WTC11 (cell line): ENCODE data around the gene TEX51. TPM values are rescaled to one million over a fixed set of nuclear protein-coding genes. Genes with fewer than 3 reads are reported as not detected.
A peak's percentile ranks its signal among the peaks of the same experiment; 100 is the strongest.

Experiments used
- ATAC-seq: fragments of 200-7000 bp; cut with Tn5 transposase; 2 replicates; pipeline ENCODE4 v1.10.0; 2021; ENCODE audit warnings: mild to moderate bottlenecking, moderate library complexity
- CTCF ChIA-PET: fragments of 300-600 bp; sonication (Branson Sonifier 250); formaldehyde crosslinking; loops from one replicate; lab custom pipeline; 2021; ENCODE audit warnings: antibody characterized with exemption; lab: Charles Lee
- POLR2A ChIA-PET: fragments of 350-600 bp; sonication (Branson Sonifier 250); formaldehyde crosslinking; loops from one replicate; lab custom pipeline; 2021; ENCODE audit warnings: antibody characterized with exemption; lab: Charles Lee
- DNase-seq: peaks from one replicate; pipeline ENCODE4 v3.0.0; 2021; ENCODE audit warnings: low spot score
- H3K27ac Mint-ChIP-seq: 2 replicates; pipeline ENCODE4 v1.8.0; 2021; ENCODE audit warnings: mixed read lengths
- H3K27me3 Mint-ChIP-seq: 2 replicates; pipeline ENCODE4 v1.8.0; 2021; ENCODE audit warnings: low read depth, mild to moderate bottlenecking, moderate library complexity, mixed read lengths
- H3K36me3 Mint-ChIP-seq: 2 replicates; pipeline ENCODE4 v1.8.0; 2021; ENCODE audit warnings: mixed read lengths
- H3K4me1 Mint-ChIP-seq: 2 replicates; pipeline ENCODE4 v1.8.0; 2022; ENCODE audit warnings: mixed read lengths
- H3K4me3 Mint-ChIP-seq: 2 replicates; pipeline ENCODE4 v1.8.0; 2021; ENCODE audit warnings: mild to moderate bottlenecking, moderate library complexity, mixed read lengths
- H3K9me3 Mint-ChIP-seq: 2 replicates; pipeline ENCODE4 v1.8.0; 2021; ENCODE audit warnings: mixed read lengths
- CBFB ChIP-seq: sonication (generic); formaldehyde crosslinking; IDR thresholded peaks from 2 replicates; pipeline ENCODE4 v1.8.1; 2022; ENCODE audit warnings: mild to moderate bottlenecking, low read depth, missing genetic modification reagents
- ERG ChIP-seq: fragments of 250-450 bp; sonication (Bioruptor Pico); IDR thresholded peaks from 2 replicates; pipeline ENCODE4 v1.8.0; 2021; ENCODE audit warnings: mild to moderate bottlenecking
- FOXK1 ChIP-seq: sonication (generic); formaldehyde crosslinking; IDR thresholded peaks from 2 replicates; pipeline ENCODE4 v1.8.0; 2022; ENCODE audit warnings: mild to moderate bottlenecking, moderate library complexity, missing genetic modification reagents
- GRHL2 ChIP-seq: fragments of 250-450 bp; sonication (Bioruptor Pico); IDR thresholded peaks from 2 replicates; pipeline ENCODE4 v1.8.0; 2022; ENCODE audit warnings: mild to moderate bottlenecking, moderate library complexity; ENCODE audit not compliant: insufficient replicate concordance, severe bottlenecking
- HMGA2 ChIP-seq: fragments of 250-450 bp; sonication (Bioruptor Pico); IDR thresholded peaks from 2 replicates; pipeline ENCODE4 v1.4.0; 2021; ENCODE audit warnings: mild to moderate bottlenecking, moderate library complexity
- MYBL2 ChIP-seq: sonication (generic); formaldehyde crosslinking; IDR thresholded peaks from 2 replicates; pipeline ENCODE4 v1.8.1; 2023; ENCODE audit warnings: mild to moderate bottlenecking, moderate library complexity, missing genetic modification reagents
- RELA ChIP-seq: sonication (generic); formaldehyde crosslinking; IDR thresholded peaks from 2 replicates; pipeline ENCODE4 v1.8.1; 2022; ENCODE audit warnings: missing genetic modification reagents, mild to moderate bottlenecking, borderline replicate concordance
- SMAD3 ChIP-seq: sonication (generic); formaldehyde crosslinking; IDR thresholded peaks from 2 replicates; pipeline ENCODE4 v1.8.0; 2022; ENCODE audit warnings: missing genetic modification reagents, mild to moderate bottlenecking, borderline replicate concordance
- ZBTB43 ChIP-seq: sonication (generic); formaldehyde crosslinking; IDR thresholded peaks from 2 replicates; pipeline ENCODE4 v1.8.1; 2023; ENCODE audit warnings: mild to moderate bottlenecking, missing genetic modification reagents
- ZNF121 ChIP-seq: sonication (generic); formaldehyde crosslinking; IDR thresholded peaks from 2 replicates; pipeline ENCODE4 v1.8.0; 2023; ENCODE audit warnings: missing genetic modification reagents
- ZNF219 ChIP-seq: sonication (generic); formaldehyde crosslinking; IDR thresholded peaks from 2 replicates; pipeline ENCODE4 v1.8.0; 2023; ENCODE audit warnings: missing genetic modification reagents, mild to moderate bottlenecking, borderline replicate concordance
- ZNF317 ChIP-seq: sonication (generic); formaldehyde crosslinking; IDR thresholded peaks from 2 replicates; pipeline ENCODE4 v1.8.1; 2023; ENCODE audit warnings: low read depth, mild to moderate bottlenecking, moderate library complexity, missing genetic modification reagents, borderline replicate concordance
- ZNF532 ChIP-seq: fragments of 250-450 bp; sonication (Bioruptor Pico); IDR thresholded peaks from 2 replicates; pipeline ENCODE4 v1.9.0; 2021; ENCODE audit warnings: mild to moderate bottlenecking, borderline replicate concordance
- total RNA-seq: library from RNA; stranded (reverse); gene quantifications from 3 replicates; pipeline ENCODE4 v1.2.3, GENCODE V29; 2021
- TF ChIP-seq, protein P1 (sequence below): sonication (generic); formaldehyde crosslinking; IDR thresholded peaks from 2 replicates; pipeline ENCODE4 v1.8.1; 2022; ENCODE audit warnings: missing genetic modification reagents, borderline replicate concordance
- TF ChIP-seq, protein P2 (sequence below): sonication (generic); formaldehyde crosslinking; IDR thresholded peaks from 2 replicates; pipeline ENCODE4 v1.8.1; 2023; ENCODE audit warnings: mild to moderate bottlenecking, missing genetic modification reagents, moderate library complexity
- TF ChIP-seq, protein P3 (sequence below): sonication (generic); formaldehyde crosslinking; IDR thresholded peaks from 2 replicates; pipeline ENCODE4 v1.8.1; 2023; ENCODE audit warnings: mild to moderate bottlenecking, missing genetic modification reagents, moderate library complexity

The TEX51 gene
- total RNA-seq, 1 experiment from 2014 or later, result not detected

DNA sequence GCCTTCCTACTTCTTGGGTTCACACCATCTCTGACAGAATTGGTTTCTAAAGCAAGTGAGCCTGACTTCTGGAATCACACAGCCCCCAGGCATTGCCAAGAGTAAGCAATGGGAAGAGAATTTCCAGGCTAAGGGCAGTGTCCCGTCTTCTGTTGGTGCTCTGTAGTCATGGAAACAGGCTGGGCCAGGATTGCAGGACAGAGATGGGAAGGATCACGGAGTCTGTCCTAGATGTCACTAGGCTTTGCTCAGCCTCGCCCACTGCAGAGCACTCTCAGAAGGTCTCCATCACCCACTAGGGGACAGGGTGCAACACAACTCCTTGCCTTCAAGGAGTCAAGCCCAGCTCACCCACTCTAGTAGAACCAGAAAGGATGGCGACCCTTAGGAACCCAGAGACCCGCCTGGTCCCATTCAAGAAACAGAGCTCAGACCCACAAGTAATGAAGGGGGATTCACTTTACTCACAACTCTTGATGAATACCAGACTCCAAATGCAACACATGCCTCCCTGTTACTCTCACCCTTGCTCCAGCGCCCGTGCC, 48.6 kb upstream of the TEX51 start (continued):
- TF ChIP-seq, protein P1, sequence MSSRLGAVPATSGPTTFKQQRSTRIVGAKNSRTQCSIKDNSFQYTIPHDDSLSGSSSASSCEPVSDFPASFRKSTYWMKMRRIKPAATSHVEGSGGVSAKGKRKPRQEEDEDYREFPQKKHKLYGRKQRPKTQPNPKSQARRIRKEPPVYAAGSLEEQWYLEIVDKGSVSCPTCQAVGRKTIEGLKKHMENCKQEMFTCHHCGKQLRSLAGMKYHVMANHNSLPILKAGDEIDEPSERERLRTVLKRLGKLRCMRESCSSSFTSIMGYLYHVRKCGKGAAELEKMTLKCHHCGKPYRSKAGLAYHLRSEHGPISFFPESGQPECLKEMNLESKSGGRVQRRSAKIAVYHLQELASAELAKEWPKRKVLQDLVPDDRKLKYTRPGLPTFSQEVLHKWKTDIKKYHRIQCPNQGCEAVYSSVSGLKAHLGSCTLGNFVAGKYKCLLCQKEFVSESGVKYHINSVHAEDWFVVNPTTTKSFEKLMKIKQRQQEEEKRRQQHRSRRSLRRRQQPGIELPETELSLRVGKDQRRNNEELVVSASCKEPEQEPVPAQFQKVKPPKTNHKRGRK (CRISPR knock-in tag), result no peak
- TF ChIP-seq HMGA2 (no peak), FOXK1 (no peak)

DNA sequence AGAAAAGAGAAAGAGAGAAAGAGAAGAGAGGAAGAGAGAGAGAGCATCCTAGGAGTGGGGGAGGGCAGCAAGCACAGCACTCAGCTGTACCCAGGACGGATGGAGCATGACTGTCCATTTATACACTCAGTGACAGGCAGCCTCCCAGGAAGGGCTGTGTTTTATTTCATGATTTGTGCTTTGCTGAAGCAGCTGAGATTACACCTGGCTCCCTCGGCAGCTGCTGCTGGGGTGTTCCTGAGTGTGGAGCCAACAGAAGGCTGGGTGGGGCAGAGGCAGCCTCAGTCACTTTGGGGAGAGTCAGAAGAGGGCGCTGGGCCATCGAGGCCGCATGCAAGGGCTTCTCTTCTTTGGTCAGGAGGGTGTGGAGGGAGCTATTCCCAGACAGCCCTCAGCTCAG, 47.8 kb upstream of the TEX51 start:
- POLR2A ChIA-PET, result no interaction called here
- H3K4me1 Mint-ChIP-seq, result no peaks in the 10 kb centered on the region
- H3K36me3 Mint-ChIP-seq, result no peaks in the 10 kb centered on the region
- no peak for DNase-seq
- peaks cover 5% of the 10 kb centered on the region for H3K27me3 Mint-ChIP-seq
- CTCF ChIA-PET, result interaction anchor here (0.8 to 2.7 kb wide), 4 partner anchors 14 to 121 kb away, joined by 4 to 16 read pairs (median 7); no protein-coding TSS in a partner anchor
- H3K4me3 Mint-ChIP-seq, result no peak overlapping the region
- 0 out of 2 replicates have a peak, but pooled peaks have one; percentile 22 for ATAC-seq
- H3K9me3 Mint-ChIP-seq, result peaks cover 21% of the 10 kb centered on the region
- no peak overlapping the region for H3K27ac Mint-ChIP-seq
- TF ChIP-seq ZBTB43 (CRISPR knock-in tag), result no peak

GRCh38 chr2:126851756-126852155, 46.9 kb upstream of the TEX51 start:
- ChIA-PET POLR2A (no interaction called here), CTCF (interaction anchor here (0.8 to 2.7 kb wide), 4 partner anchors 13 to 120 kb away, joined by 4 to 16 read pairs (median 7); no protein-coding TSS in a partner anchor)
- no peak overlapping the region for H3K27ac Mint-ChIP-seq
- peaks cover 23% of the 10 kb centered on the region for H3K9me3 Mint-ChIP-seq
- TF ChIP-seq ZNF219 (CRISPR knock-in tag), result no peak
- TF ChIP-seq GRHL2 (CRISPR knock-in tag), result no peak
- TF ChIP-seq RELA, result no peak
- TF ChIP-seq FOXK1, result no peak
- TF ChIP-seq CBFB, result no peak
- no peak for TF ChIP-seq ZNF532
- TF ChIP-seq, protein P2, sequence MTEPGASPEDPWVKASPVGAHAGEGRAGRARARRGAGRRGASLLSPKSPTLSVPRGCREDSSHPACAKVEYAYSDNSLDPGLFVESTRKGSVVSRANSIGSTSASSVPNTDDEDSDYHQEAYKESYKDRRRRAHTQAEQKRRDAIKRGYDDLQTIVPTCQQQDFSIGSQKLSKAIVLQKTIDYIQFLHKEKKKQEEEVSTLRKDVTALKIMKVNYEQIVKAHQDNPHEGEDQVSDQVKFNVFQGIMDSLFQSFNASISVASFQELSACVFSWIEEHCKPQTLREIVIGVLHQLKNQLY (CRISPR knock-in tag), result no peak
- TF ChIP-seq, protein P3, sequence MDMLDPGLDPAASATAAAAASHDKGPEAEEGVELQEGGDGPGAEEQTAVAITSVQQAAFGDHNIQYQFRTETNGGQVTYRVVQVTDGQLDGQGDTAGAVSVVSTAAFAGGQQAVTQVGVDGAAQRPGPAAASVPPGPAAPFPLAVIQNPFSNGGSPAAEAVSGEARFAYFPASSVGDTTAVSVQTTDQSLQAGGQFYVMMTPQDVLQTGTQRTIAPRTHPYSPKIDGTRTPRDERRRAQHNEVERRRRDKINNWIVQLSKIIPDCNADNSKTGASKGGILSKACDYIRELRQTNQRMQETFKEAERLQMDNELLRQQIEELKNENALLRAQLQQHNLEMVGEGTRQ, result no peak
- TF ChIP-seq ZNF317, result no peak
- no peak for TF ChIP-seq SMAD3 (CRISPR knock-in tag)
- TF ChIP-seq MYBL2 (CRISPR knock-in tag), result no peak
- TF ChIP-seq ERG (CRISPR knock-in tag), result no peak
- no peak for TF ChIP-seq ZNF121 (CRISPR knock-in tag)
- no peaks in the 10 kb centered on the region for H3K36me3 Mint-ChIP-seq
- DNase-seq, result no peak
- no peak overlapping the region for H3K4me3 Mint-ChIP-seq
- H3K27me3 Mint-ChIP-seq, result peaks cover 5% of the 10 kb centered on the region
- ATAC-seq, result no peak
- H3K4me1 Mint-ChIP-seq, result no peaks in the 10 kb centered on the region
